ENCODE data around the gene LDB2. TPM values are rescaled to one million over a fixed set of nuclear protein-coding genes. Genes with fewer than 3 reads are reported as not detected.

LDB2 gene
- polyA plus RNA-seq, 3 donors: not detected

DNA sequence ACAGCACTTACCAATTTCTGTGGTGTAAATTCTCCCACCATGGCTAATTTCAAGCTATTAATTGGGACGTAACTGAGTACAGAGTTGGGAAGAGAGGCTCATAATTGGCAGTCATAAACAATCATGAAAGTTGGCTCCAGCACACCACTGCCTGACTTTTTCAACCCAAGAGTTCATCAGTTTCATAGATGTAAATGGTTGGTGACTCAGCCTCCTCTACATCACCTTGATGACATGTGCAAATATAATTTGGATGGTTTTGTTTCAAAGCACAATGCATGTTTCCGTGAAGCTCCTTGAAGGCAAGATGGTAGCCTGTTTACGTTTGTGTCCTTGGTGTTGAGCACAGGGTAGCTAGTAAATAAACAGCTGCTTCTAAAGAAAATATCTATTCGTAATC is 235.1 kb downstream of the LDB2 start:
- Histone ChIP-seq H3K4me1 (ENCODE audit: control insufficient read depth in 1 of 2, insufficient read depth in 2 of 2, low read length in 2 of 2) (peaks cover 3 to 6% of the 10 kb centered on the region in 2 donors), H3K4me3 (replicated peaks in 1 of 3; ENCODE audit: low read depth in 2 of 3, low read length in 3 of 3) (no peak overlapping the region), H3K9me3 (replicated peaks in 1 of 2; ENCODE audit: control insufficient read depth in 1 of 2, insufficient read depth in 1 of 2, low read length in 2 of 2) (no peaks in the 10 kb centered on the region), H3K4me2 (replicated peaks; ENCODE audit: extremely low read depth, low read length, poor library complexity, severe bottlenecking) (no peak overlapping the region), H3K9ac (ENCODE audit: insufficient read depth, low read length, poor library complexity, severe bottlenecking) (no peak overlapping the region), H3K79me2 (ENCODE audit: insufficient read depth, low read length) (no peaks in the 10 kb centered on the region), H2AFZ (ENCODE audit: insufficient read depth, low read depth, low read length, poor library complexity, severe bottlenecking) (no peak overlapping the region), H3K27me3 (ENCODE audit: control insufficient read depth in 2 of 2, insufficient read depth in 2 of 2, low read length in 2 of 2) (no peaks in the 10 kb centered on the region), H4K20me1 (ENCODE audit: insufficient read depth, low read length) (no peaks in the 10 kb centered on the region), H3K36me3 (replicated peaks in 1 of 2; ENCODE audit: control insufficient read depth in 1 of 2, insufficient read depth in 2 of 2, low read length in 2 of 2) (no peaks in the 10 kb centered on the region), H3K27ac (ENCODE audit: low read depth in 1 of 2, low read length in 2 of 2) (no peak overlapping the region)
- H3K27me3 Mint-ChIP-seq (ENCODE audit: low read depth in 3 of 3): peaks cover 0 to 2% (median 0%) of the 10 kb centered on the region in 3 donors
- H3K4me1 Mint-ChIP-seq: peaks cover 6% of the 10 kb centered on the region
- no peaks in the 10 kb centered on the region for H3K36me3 Mint-ChIP-seq
- 100% methylated on average over 1 of the region's 4 CpGs for WGBS (ENCODE audit: insufficient coverage)
- intact Hi-C loops (cut with micrococcal nuclease): no loop called here
- H3K27ac Mint-ChIP-seq: no peak overlapping the region
- no peak for DNase-seq
- TF ChIP-seq, protein P1, sequence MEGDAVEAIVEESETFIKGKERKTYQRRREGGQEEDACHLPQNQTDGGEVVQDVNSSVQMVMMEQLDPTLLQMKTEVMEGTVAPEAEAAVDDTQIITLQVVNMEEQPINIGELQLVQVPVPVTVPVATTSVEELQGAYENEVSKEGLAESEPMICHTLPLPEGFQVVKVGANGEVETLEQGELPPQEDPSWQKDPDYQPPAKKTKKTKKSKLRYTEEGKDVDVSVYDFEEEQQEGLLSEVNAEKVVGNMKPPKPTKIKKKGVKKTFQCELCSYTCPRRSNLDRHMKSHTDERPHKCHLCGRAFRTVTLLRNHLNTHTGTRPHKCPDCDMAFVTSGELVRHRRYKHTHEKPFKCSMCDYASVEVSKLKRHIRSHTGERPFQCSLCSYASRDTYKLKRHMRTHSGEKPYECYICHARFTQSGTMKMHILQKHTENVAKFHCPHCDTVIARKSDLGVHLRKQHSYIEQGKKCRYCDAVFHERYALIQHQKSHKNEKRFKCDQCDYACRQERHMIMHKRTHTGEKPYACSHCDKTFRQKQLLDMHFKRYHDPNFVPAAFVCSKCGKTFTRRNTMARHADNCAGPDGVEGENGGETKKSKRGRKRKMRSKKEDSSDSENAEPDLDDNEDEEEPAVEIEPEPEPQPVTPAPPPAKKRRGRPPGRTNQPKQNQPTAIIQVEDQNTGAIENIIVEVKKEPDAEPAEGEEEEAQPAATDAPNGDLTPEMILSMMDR (IDR thresholded peaks at IDR 0.05): no peak
- H3K4me3 Mint-ChIP-seq: no peak overlapping the region
- peaks cover 0 to 6% (median 5%) of the 10 kb centered on the region in 7 donors for H3K9me3 Mint-ChIP-seq

GRCh38 chr4:16661813-16662212 is 236.6 kb downstream of the LDB2 start:
- Histone ChIP-seq H3K9ac (ENCODE audit: insufficient read depth, low read length, poor library complexity, severe bottlenecking) (no peak overlapping the region), H3K27me3 (ENCODE audit: control insufficient read depth in 2 of 2, insufficient read depth in 2 of 2, low read length in 2 of 2) (no peaks in the 10 kb centered on the region), H4K20me1 (ENCODE audit: insufficient read depth, low read length) (no peaks in the 10 kb centered on the region), H3K4me1 (ENCODE audit: control insufficient read depth in 1 of 2, insufficient read depth in 2 of 2, low read length in 2 of 2) (peaks cover 3 to 6% of the 10 kb centered on the region in 2 donors), H3K79me2 (ENCODE audit: insufficient read depth, low read length) (no peaks in the 10 kb centered on the region), H3K9me3 (replicated peaks in 1 of 2; ENCODE audit: control insufficient read depth in 1 of 2, insufficient read depth in 1 of 2, low read length in 2 of 2) (no peaks in the 10 kb centered on the region), H3K36me3 (replicated peaks in 1 of 2; ENCODE audit: control insufficient read depth in 1 of 2, insufficient read depth in 2 of 2, low read length in 2 of 2) (no peaks in the 10 kb centered on the region), H3K4me2 (replicated peaks; ENCODE audit: extremely low read depth, low read length, poor library complexity, severe bottlenecking) (no peak overlapping the region), H3K4me3 (replicated peaks in 1 of 3; ENCODE audit: low read depth in 2 of 3, low read length in 3 of 3) (no peak overlapping the region), H2AFZ (ENCODE audit: insufficient read depth, low read depth, low read length, poor library complexity, severe bottlenecking) (no peak overlapping the region), H3K27ac (ENCODE audit: low read depth in 1 of 2, low read length in 2 of 2) (no peak overlapping the region)
- intact Hi-C loops (cut with micrococcal nuclease): no loop called here
- no peak overlapping the region for H3K4me3 Mint-ChIP-seq
- WGBS (ENCODE audit: insufficient coverage): 82% methylated on average over 2 of the region's 2 CpGs
- H3K4me1 Mint-ChIP-seq: peaks cover 6% of the 10 kb centered on the region
- no peak overlapping the region for H3K27ac Mint-ChIP-seq
- H3K27me3 Mint-ChIP-seq (ENCODE audit: low read depth in 3 of 3): peaks cover 0 to 2% (median 1%) of the 10 kb centered on the region in 3 donors
- TF ChIP-seq, protein P1 (IDR thresholded peaks at IDR 0.05): no peak
- H3K36me3 Mint-ChIP-seq: no peaks in the 10 kb centered on the region
- peaks cover 0 to 7% (median 5%) of the 10 kb centered on the region in 7 donors for H3K9me3 Mint-ChIP-seq
- no peak for DNase-seq

Measured in CD14-positive monocyte (primary cell).